Measurements from ENCODE around the gene GADD45B.

- TF ChIP-seq POLR2AphosphoS5 (IDR thresholded peaks at IDR 0.05; ENCODE audit: low read depth, low read length) (no peak), POLR2A (IDR thresholded peaks at IDR 0.05; ENCODE audit: low read depth, low read length) (no peak), TAF1 (IDR thresholded peaks at IDR 0.05; ENCODE audit: borderline replicate concordance, low read depth, low read length) (no peak)
These were observed 31.2 kb downstream of the GADD45B start for GRCh38 chr19:2507109-2507508.

Data from GM12892 (cell line).